H1 (cell line): ENCODE measurements around the gene GRIA2. TPM values are rescaled to one million over a fixed set of nuclear protein-coding genes. Genes with fewer than 3 reads are reported as not detected.

Experiments used
- CTCF ChIA-PET: fragments of 300-600 bp; sonication (Branson Sonifier 250); formaldehyde crosslinking; loops from one replicate; lab custom pipeline; 2021; ENCODE audit not compliant: partially characterized antibody; lab: Charles Lee
- POLR2A ChIA-PET: fragments of 300-600 bp; sonication (Branson Sonifier 250); formaldehyde crosslinking; loops from one replicate; lab custom pipeline; 2021; ENCODE audit warnings: inconsistent platforms; ENCODE audit not compliant: partially characterized antibody; lab: Charles Lee
- DNase-seq, 2 experiments: peaks; one replicate each; pipeline versions ENCODE4 v3.0.0 to v3.0.0-alpha.2; 2010 to 2022; ENCODE audit warnings: low spot score in 2 of 2, low read depth in 1 of 2, mixed read lengths in 1 of 2
- FAIRE-seq: peaks from 2 replicates; lab custom pipeline; 2011; peaks lifted over from hg19 to GRCh38; lab: Jason Lieb, UNC
- H2AFZ ChIP-seq: 2 replicates; pipeline ENCODE4 v1.8.1; 2012; ENCODE audit warnings: low read length, inconsistent platforms
- H2AK5ac ChIP-seq: 2 replicates; pipeline ENCODE4 v1.6.1; 2013; ENCODE audit warnings: low read depth, low read length
- H2BK120ac ChIP-seq: replicated peaks from 2 replicates; pipeline ENCODE3; 2013; ENCODE audit warnings: low read depth, low read length, inconsistent platforms
- H2BK12ac ChIP-seq: 2 replicates; pipeline ENCODE4 v1.6.1; 2013; ENCODE audit warnings: low read depth, low read length
- H2BK15ac ChIP-seq: 2 replicates; pipeline ENCODE4 v1.6.1; 2013; ENCODE audit warnings: low read length
- H2BK20ac ChIP-seq: 2 replicates; pipeline ENCODE4 v1.6.1; 2013; ENCODE audit warnings: low read length
- H2BK5ac ChIP-seq: 2 replicates; pipeline ENCODE4 v1.6.1; 2013; ENCODE audit warnings: low read depth, low read length
- H3K14ac ChIP-seq: 2 replicates; pipeline ENCODE4 v1.6.1; 2013; ENCODE audit warnings: inconsistent platforms; ENCODE audit not compliant: insufficient read length
- H3K18ac ChIP-seq: 2 replicates; pipeline ENCODE4 v1.6.1; 2013; ENCODE audit warnings: low read length; ENCODE audit errors: extremely low read depth
- H3K23ac ChIP-seq: 2 replicates; pipeline ENCODE4 v1.6.1; 2013; ENCODE audit warnings: inconsistent platforms; ENCODE audit not compliant: insufficient read length
- H3K23me2 ChIP-seq: 2 replicates; pipeline ENCODE4 v1.6.1; 2013; ENCODE audit warnings: low read depth, low read length
- H3K27ac ChIP-seq: 2 replicates; pipeline ENCODE4 v1.6.1; 2011; ENCODE audit warnings: low read depth, low read length, inconsistent platforms
- H3K27me3 ChIP-seq, 4 experiments: replicated peaks in 1 of 4; 1 replicate in 1 of 4; 2 replicates in 3 of 4; pipeline versions ENCODE4 v1.6.1 to v1.8.1; 2011 to 2013; ENCODE audit warnings: low read length in 3 of 4, mild to moderate bottlenecking in 3 of 4, inconsistent platforms in 2 of 4, mixed read lengths in 2 of 4, moderate library complexity in 1 of 4; ENCODE audit not compliant: control insufficient read depth in 3 of 4, insufficient read depth in 3 of 4; ENCODE audit errors: extremely low read depth in 1 of 4
- H3K36me3 ChIP-seq, 4 experiments: 2 replicates each; pipeline versions ENCODE4 v1.6.1 to v1.8.1; 2011 to 2013; ENCODE audit warnings: mild to moderate bottlenecking in 4 of 4, low read length in 3 of 4, moderate library complexity in 2 of 4, control low read depth in 1 of 4, inconsistent platforms in 1 of 4; ENCODE audit not compliant: insufficient read depth in 4 of 4, control insufficient read depth in 2 of 4
- H3K4ac ChIP-seq: replicated peaks from 2 replicates; pipeline ENCODE3; 2013; ENCODE audit warnings: low read length, low read depth, mixed read lengths, inconsistent platforms; ENCODE audit not compliant: insufficient read length
- H3K4me1 ChIP-seq, 4 experiments: replicated peaks in 1 of 4; 1 replicate in 1 of 4; 2 replicates in 3 of 4; pipeline versions ENCODE4 v1.6.1 to v1.8.1; 2011 to 2013; ENCODE audit warnings: low read length in 3 of 4, inconsistent platforms in 2 of 4, mixed read lengths in 1 of 4; ENCODE audit not compliant: insufficient read depth in 4 of 4, control insufficient read depth in 3 of 4
- H3K4me2 ChIP-seq, 2 experiments: 2 replicates each; pipeline versions ENCODE4 v1.6.1 to v1.8.1; 2011 to 2013; ENCODE audit warnings: low read depth in 2 of 2, low read length in 2 of 2, control low read depth in 1 of 2, inconsistent platforms in 1 of 2, mild to moderate bottlenecking in 1 of 2; ENCODE audit not compliant: insufficient read depth in 1 of 2
- H3K4me3 ChIP-seq, 4 experiments: fragments of 200-600, 300-600 bp in 1 of 4; sonication (generic), shearing (Covaris generic), sonication (Bioruptor Twin) in 1 of 4; 2 replicates each; pipeline versions ENCODE4 v1.5.1 to v1.8.1; 2011 to 2016; ENCODE audit warnings: low read length in 4 of 4, low read depth in 3 of 4, control low read depth in 2 of 4, inconsistent platforms in 2 of 4, mild to moderate bottlenecking in 2 of 4, mixed read lengths in 1 of 4, moderate library complexity in 1 of 4; ENCODE audit not compliant: insufficient read depth in 2 of 4; ENCODE audit errors: extremely low read depth in 1 of 4
- H3K56ac ChIP-seq: replicated peaks from 2 replicates; pipeline ENCODE3; 2013; ENCODE audit warnings: low read depth, mild to moderate bottlenecking, mixed read lengths, low read length, inconsistent platforms; ENCODE audit not compliant: insufficient read length
- H3K79me1 ChIP-seq: 2 replicates; pipeline ENCODE4 v1.6.1; 2013; ENCODE audit warnings: low read depth, low read length, control low read depth
- H3K79me2 ChIP-seq, 2 experiments: 2 replicates each; pipeline versions ENCODE4 v1.6.1 to v1.8.1; 2012 to 2013; ENCODE audit warnings: low read length in 2 of 2, mild to moderate bottlenecking in 2 of 2, inconsistent platforms in 1 of 2; ENCODE audit not compliant: insufficient read depth in 2 of 2, control insufficient read depth in 1 of 2
- H3K9ac ChIP-seq, 4 experiments: replicated peaks in 1 of 4; 1 replicate in 1 of 4; 2 replicates in 3 of 4; pipeline versions ENCODE4 v1.6.1 to v1.8.1; 2011 to 2013; ENCODE audit warnings: low read depth in 3 of 4, low read length in 3 of 4, control low read depth in 2 of 4, mild to moderate bottlenecking in 2 of 4, moderate library complexity in 2 of 4, inconsistent platforms in 1 of 4; ENCODE audit errors: extremely low read depth in 1 of 4
- H3K9me3 ChIP-seq, 2 experiments: 2 replicates each; pipeline versions ENCODE4 v1.6.1 to v1.8.1; 2012 to 2013; ENCODE audit warnings: mild to moderate bottlenecking in 2 of 2, moderate library complexity in 2 of 2, control low read depth in 1 of 2, inconsistent platforms in 1 of 2, low read depth in 1 of 2, low read length in 1 of 2, mixed read lengths in 1 of 2; ENCODE audit not compliant: insufficient read depth in 2 of 2
- H4K20me1 ChIP-seq, 2 experiments: replicated peaks in 1 of 2; 2 replicates each; pipeline versions ENCODE3 to v1.8.1; 2011 to 2013; ENCODE audit warnings: inconsistent platforms in 2 of 2, low read length in 2 of 2, mild to moderate bottlenecking in 1 of 2; ENCODE audit not compliant: insufficient read depth in 2 of 2, control insufficient read depth in 1 of 2
- H4K5ac ChIP-seq: 2 replicates; pipeline ENCODE4 v1.6.1; 2013; ENCODE audit warnings: low read length, low read depth, mixed read lengths, inconsistent platforms; ENCODE audit not compliant: insufficient read length
- H4K8ac ChIP-seq: 2 replicates; pipeline ENCODE4 v1.8.0; 2013; ENCODE audit warnings: mild to moderate bottlenecking, moderate library complexity, low read length, inconsistent platforms; ENCODE audit not compliant: insufficient read depth; ENCODE audit errors: extremely low read depth
- H4K91ac ChIP-seq: replicated peaks from 2 replicates; pipeline ENCODE3; 2013; ENCODE audit warnings: low read length, mixed read lengths, inconsistent platforms; ENCODE audit not compliant: insufficient read length
- RNF2 ChIP-seq: fragments of 200-900, 300-1000 bp; sonication (generic); IDR thresholded peaks from 2 replicates; pipeline ENCODE4 v1.7.1; 2016; ENCODE audit warnings: borderline replicate concordance, low read depth, mild to moderate bottlenecking, antibody characterized with exemption, low read length; ENCODE audit not compliant: poor library complexity, severe bottlenecking; ENCODE audit errors: missing control alignments
- TAF7 ChIP-seq: optimal IDR thresholded peaks from 2 replicates; pipeline ENCODE3; 2011; ENCODE audit warnings: low read depth, mild to moderate bottlenecking, inconsistent platforms, low read length, moderate library complexity, borderline replicate concordance
- WGBS, 2 experiments: shearing (Covaris generic) in 1 of 2; methylation state at CpG; one replicate each; pipeline versions ENCODE4 v1.1.6 to v1.1.7; 2013 to 2015; ENCODE audit warnings: low lambda C conversion rate in 2 of 2, mixed read lengths in 2 of 2, inconsistent platforms in 1 of 2, low coverage in 1 of 2, missing lambda C conversion rate in 1 of 2; ENCODE audit not compliant: insufficient replicate concordance in 2 of 2, insufficient coverage in 1 of 2, insufficient read length in 1 of 2; ENCODE audit errors: extremely low coverage in 1 of 2, missing lambda C conversion rate in 1 of 2; 5-methylcytosine and 5-hydroxymethylcytosine counted together
- polyA plus RNA-seq, 7 experiments: library from polyadenylated mRNA; depleted of rRNA in 3 of 7; stranded (reverse) in 5 of 7; unstranded in 2 of 7; fragments of >200 nt in 5 of 7; fragments of 200-250 nt in 2 of 7; gene quantifications; 1 replicate in 5 of 7; 2 replicates in 1 of 7; 4 replicates in 1 of 7; pipeline versions ENCODE4 v1.2.1 to v1.2.3, GENCODE V29; 2011 to 2013; ENCODE audit warnings: missing spikeins in 2 of 7, mixed read lengths in 2 of 7
- total RNA-seq: library from RNA; stranded (reverse); fragmentation: NEBNext Ultra II Directional; extraction: Animal tissue kit (Norgen Biotek cat#: 25700); gene quantifications from 2 replicates; pipeline ENCODE4 v1.2.1, GENCODE V29; 2021

The GRIA2 gene
- total and polyA plus RNA-seq, 2 of the 8 experiments (the other 6 are each of a cell fraction or from before 2014, with no cell fraction given) = not detected

- H3K14ac ChIP-seq = no peak overlapping the region
- H3K18ac ChIP-seq = no peak overlapping the region
- peaks cover 0 to 5% (median 0%) of the 10 kb centered on the region in 4 experiments; a peak in 3 of 7 replicates for H3K4me1 ChIP-seq
- no peaks in the 10 kb centered on the region for H3K23me2 ChIP-seq
- H2AFZ ChIP-seq = no peak overlapping the region
- H3K79me2 ChIP-seq = no peaks in the 10 kb centered on the region
- no peak overlapping the region for H2BK20ac ChIP-seq
- no peak overlapping the region for H3K4ac ChIP-seq
- H3K4me2 ChIP-seq = no peak overlapping the region
- no peak overlapping the region for H3K23ac ChIP-seq
- no peak overlapping the region for H2BK12ac ChIP-seq
- no peak for TF ChIP-seq TAF7
- no peak for TF ChIP-seq RNF2
- WGBS, 2 experiments = 94% methylated on average over 2 of the region's 2 CpGs; no CpG with 5 or more reads in 1 of the 2 experiments
- no peaks in the 10 kb centered on the region for H3K27me3 ChIP-seq
- no peak overlapping the region for H2BK120ac ChIP-seq
- no peak overlapping the region for H3K4me3 ChIP-seq
- H3K9me3 ChIP-seq = no peaks in the 10 kb centered on the region
- no peak overlapping the region for H4K8ac ChIP-seq
- H4K5ac ChIP-seq = no peak overlapping the region
- H2BK5ac ChIP-seq = no peak overlapping the region
- POLR2A ChIA-PET = no interaction called here
- no peak overlapping the region for H2BK15ac ChIP-seq
- CTCF ChIA-PET = interaction anchor here (0.7 to 1.3 kb wide), 3 partner anchors 9 to 138 kb away, joined by 3 to 7 read pairs (median 3); no protein-coding TSS in a partner anchor
- H4K20me1 ChIP-seq = no peaks in the 10 kb centered on the region
- no peak overlapping the region for H3K27ac ChIP-seq
- no peaks in the 10 kb centered on the region for H3K79me1 ChIP-seq
- no peak overlapping the region for H4K91ac ChIP-seq
- no peaks in the 10 kb centered on the region for H3K36me3 ChIP-seq
- no peak overlapping the region for H2AK5ac ChIP-seq
- FAIRE-seq (no peak), DNase-seq (no peak)
- H3K9ac ChIP-seq = no peak overlapping the region
- no peak overlapping the region for H3K56ac ChIP-seq
Measured at GRCh38 chr4:157195374-157195773, 25.2 kb upstream of the GRIA2 start.
